ENCODE results near the gene ANAPC2. TPM values are rescaled to one million over a fixed set of nuclear protein-coding genes. Genes with fewer than 3 reads are reported as not detected.

Gene ANAPC2
- total and polyA plus RNA-seq, 4 donors, result 31.9 to 60.9 (median 41.1) TPM

DNA sequence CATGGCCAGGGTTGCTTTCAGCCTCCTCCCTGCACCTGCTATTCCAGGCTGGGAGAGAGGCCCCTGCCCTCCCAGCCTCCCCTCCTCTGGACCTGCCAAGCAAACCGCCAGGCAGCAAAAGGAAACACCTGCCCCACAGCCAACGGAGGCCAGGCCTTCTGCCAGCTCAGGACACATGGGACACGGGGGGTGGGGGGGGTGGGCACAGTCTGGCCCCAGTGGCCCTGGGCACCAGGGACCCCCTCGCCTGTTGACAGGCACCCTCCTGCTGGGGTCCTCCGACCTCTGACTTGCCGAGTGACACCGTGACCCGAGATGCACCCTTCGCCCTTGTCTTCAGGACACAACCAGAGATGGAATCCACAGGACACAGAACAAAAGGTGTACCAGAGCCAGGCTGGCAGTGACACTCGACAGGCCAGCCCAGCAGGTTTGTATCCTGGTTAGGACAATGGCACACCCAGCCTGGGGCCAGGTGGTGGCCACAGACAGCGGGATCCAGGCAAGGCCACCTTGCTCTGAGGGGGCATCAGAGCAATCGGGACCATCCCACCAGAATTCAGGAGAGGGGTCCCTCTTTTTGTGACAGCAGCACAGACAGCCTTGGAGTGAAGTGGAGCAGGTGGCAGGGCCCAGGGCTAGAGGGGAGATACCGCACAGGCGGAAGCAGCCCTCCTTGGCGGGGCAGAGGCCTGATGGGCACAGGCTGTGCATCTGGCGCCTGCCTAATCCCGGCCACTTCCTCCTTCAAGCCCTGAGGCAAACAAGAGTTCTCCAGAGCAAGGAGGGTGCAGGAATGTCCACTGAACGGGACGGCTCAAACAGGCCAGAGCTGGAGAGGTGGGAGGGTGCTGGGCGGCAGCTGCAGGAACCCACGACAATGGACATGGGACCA lies 15.2 kb downstream of the ANAPC2 start:
- Histone ChIP-seq H3K4me3 (no peak overlapping the region), H3K27me3 (ENCODE audit: control insufficient read depth in 3 of 3, insufficient read depth in 3 of 3, low read length in 2 of 3) (peaks cover 0 to 11% (median 10%) of the 10 kb centered on the region in 3 donors), H3K4me1 (ENCODE audit: control insufficient read depth in 5 of 5, insufficient read depth in 5 of 5, low read length in 5 of 5) (peaks cover 0 to 19% (median 0%) of the 10 kb centered on the region in 5 donors), H3K9me3 (ENCODE audit: control insufficient read depth in 4 of 4, insufficient read depth in 3 of 4, low read length in 3 of 4) (no peaks in the 10 kb centered on the region), H3K9ac (ENCODE audit: insufficient read depth in 1 of 2, low read length in 2 of 2) (no peak overlapping the region), H3K27ac (ENCODE audit: low read depth in 1 of 2, low read length in 1 of 2) (no peak overlapping the region), H3K36me3 (ENCODE audit: control insufficient read depth in 4 of 4, insufficient read depth in 4 of 4, low read length in 4 of 4) (peaks cover 0 to 10% (median 0%) of the 10 kb centered on the region in 4 donors)
- no peak for ATAC-seq (ENCODE audit: insufficient read depth, low FRiP score)
- TF ChIP-seq CTCF (IDR thresholded peaks at IDR 0.05; ENCODE audit: control extremely low read depth, extremely low read depth), result no peak
- DNase-seq, result no peak
- 37 to 49% methylated on average over 20 to 21 of the region's 21 CpGs for WGBS, 2 donors

DNA sequence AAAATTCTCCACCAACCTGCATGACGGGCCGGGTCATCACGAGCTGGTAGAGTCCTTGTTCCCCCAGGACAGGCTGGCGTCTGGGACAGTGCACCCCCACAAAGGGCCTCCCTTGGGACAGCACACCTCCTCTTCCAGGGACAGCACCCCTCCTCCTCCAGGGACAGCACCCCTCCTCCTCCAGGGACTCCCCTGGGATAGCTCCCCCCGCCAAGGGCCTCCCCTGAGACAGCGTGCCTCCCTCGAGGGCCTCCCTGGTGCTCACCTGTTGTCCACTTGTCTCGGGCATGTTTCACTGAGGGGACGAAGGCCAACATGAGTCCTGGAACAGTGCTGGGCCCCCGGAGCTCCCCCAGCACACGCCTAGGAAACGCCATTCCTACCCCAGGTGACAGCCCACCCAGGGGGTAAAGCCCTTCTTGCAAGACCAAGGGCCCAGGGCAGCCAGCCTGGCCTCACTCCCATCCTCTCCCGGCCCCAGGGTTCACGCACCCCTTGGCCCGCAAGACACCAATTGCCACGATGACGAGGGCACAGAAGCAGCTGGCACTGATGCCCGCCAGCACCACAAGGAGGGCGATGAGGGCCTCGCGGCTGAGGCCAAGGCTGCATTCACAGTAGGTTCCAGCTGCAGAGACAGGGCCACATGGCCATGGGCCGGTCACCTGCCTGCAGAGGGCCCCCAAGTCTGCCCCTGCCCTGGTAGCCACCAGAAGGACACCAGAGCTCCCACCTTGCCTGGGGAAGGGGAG lies 17.0 kb downstream of the ANAPC2 start:
- H3K9me3 ChIP-seq (ENCODE audit: control insufficient read depth in 4 of 4, insufficient read depth in 3 of 4, low read length in 3 of 4), result no peaks in the 10 kb centered on the region
- peaks cover 0 to 25% (median 17%) of the 10 kb centered on the region in 3 donors for H3K27me3 ChIP-seq (ENCODE audit: control insufficient read depth in 3 of 3, insufficient read depth in 3 of 3, low read length in 2 of 3)
- TF ChIP-seq CTCF (IDR thresholded peaks at IDR 0.05; ENCODE audit: control extremely low read depth, extremely low read depth), result no peak
- H3K36me3 ChIP-seq (ENCODE audit: control insufficient read depth in 4 of 4, insufficient read depth in 4 of 4, low read length in 4 of 4), result no peaks in the 10 kb centered on the region
- ATAC-seq (ENCODE audit: insufficient read depth, low FRiP score), result no peak
- WGBS, 2 donors, result 81 to 87% methylated on average over 22 of the region's 22 CpGs
- H3K9ac ChIP-seq (ENCODE audit: insufficient read depth in 1 of 2, low read length in 2 of 2), result no peak overlapping the region
- no peak for DNase-seq
- no peak overlapping the region for H3K27ac ChIP-seq (ENCODE audit: low read depth in 1 of 2, low read length in 1 of 2)
- H3K4me1 ChIP-seq (ENCODE audit: control insufficient read depth in 5 of 5, insufficient read depth in 5 of 5, low read length in 5 of 5), result peaks cover 0 to 21% (median 0%) of the 10 kb centered on the region in 5 donors
- H3K4me3 ChIP-seq, result no peak overlapping the region

DNA sequence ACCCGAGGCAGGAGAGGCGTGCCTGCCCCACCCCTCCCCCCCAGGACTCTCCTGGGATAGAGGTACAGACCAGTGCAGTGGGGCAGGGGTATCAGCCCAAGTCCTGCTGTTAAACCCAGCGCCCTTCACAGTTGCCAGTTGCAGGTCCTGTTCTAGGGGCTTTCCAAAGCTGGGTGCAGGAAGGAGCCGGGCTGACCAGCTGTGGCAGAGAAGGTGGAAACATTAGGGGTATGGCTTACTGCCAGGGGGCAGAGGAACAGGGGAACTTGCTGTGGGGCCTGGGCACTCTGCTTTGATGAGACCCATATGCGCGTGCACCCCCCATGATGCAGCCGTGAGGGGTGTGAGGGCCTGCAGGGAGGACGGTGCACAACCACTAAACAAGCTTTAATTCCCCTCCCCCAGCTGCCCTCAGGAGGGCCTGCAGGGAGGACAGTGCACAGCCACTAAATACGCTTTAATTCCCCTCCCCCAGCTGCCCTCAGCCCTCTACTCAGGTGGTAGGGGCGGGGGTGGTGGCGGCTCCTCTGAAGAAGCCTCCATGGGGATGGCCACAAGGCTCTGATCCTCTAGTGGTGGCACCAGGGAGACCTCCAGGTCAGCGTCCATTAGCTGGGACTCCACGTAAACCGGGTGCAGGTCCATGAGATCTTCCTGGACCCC lies 17.7 kb downstream of the ANAPC2 start:
- no peak for ATAC-seq (ENCODE audit: insufficient read depth, low FRiP score)
- H3K36me3 ChIP-seq (ENCODE audit: control insufficient read depth in 4 of 4, insufficient read depth in 4 of 4, low read length in 4 of 4), result no peaks in the 10 kb centered on the region
- peaks cover 0 to 21% (median 0%) of the 10 kb centered on the region in 5 donors for H3K4me1 ChIP-seq (ENCODE audit: control insufficient read depth in 5 of 5, insufficient read depth in 5 of 5, low read length in 5 of 5)
- no peak overlapping the region for H3K27ac ChIP-seq (ENCODE audit: low read depth in 1 of 2, low read length in 1 of 2)
- H3K9ac ChIP-seq (ENCODE audit: insufficient read depth in 1 of 2, low read length in 2 of 2), result no peak overlapping the region
- DNase-seq, result no peak
- no peak overlapping the region for H3K4me3 ChIP-seq
- TF ChIP-seq CTCF (IDR thresholded peaks at IDR 0.05; ENCODE audit: control extremely low read depth, extremely low read depth), result no peak
- peaks cover 6 to 30% (median 18%) of the 10 kb centered on the region in 3 donors for H3K27me3 ChIP-seq (ENCODE audit: control insufficient read depth in 3 of 3, insufficient read depth in 3 of 3, low read length in 2 of 3)
- H3K9me3 ChIP-seq (ENCODE audit: control insufficient read depth in 4 of 4, insufficient read depth in 3 of 4, low read length in 3 of 4), result no peaks in the 10 kb centered on the region
- WGBS, 2 donors, result 44 to 54% methylated on average over 14 of the region's 14 CpGs
